ENCODE measurements around the gene PYGL.

- no peak for TF ChIP-seq CTCF (IDR thresholded peaks at IDR 0.05)
- TF ChIP-seq POLR2A (IDR thresholded peaks at IDR 0.05): no peak
These were observed 73.1 kb downstream of the PYGL start for GRCh38 chr14:50871228-50871627.
